BJ (cell line): ENCODE results near the gene FYTTD1. TPM values are rescaled to one million over a fixed set of nuclear protein-coding genes. Genes with fewer than 3 reads are reported as not detected.
A peak's percentile ranks its signal among the peaks of the same experiment; 100 is the strongest.

Source experiments
- CTCF ChIA-PET: fragments of 350-600 bp; formaldehyde crosslinking; extraction: SDS; loops from one replicate; lab custom pipeline; 2021; ENCODE audit warnings: antibody characterized with exemption, inconsistent platforms; lab: Yijun Ruan, JAX
- POLR2A ChIA-PET: fragments of 300-600 bp; sonication (Branson Sonifier 250); formaldehyde crosslinking; extraction: SDS; loops from one replicate; lab custom pipeline; 2021; ENCODE audit warnings: antibody characterized with exemption; lab: Charles Lee
- DNase-seq: peaks from one replicate; pipeline ENCODE4 v3.0.0-alpha.2; 2011; ENCODE audit warnings: low read depth
- H3K27me3 ChIP-seq: 2 replicates; pipeline ENCODE4 v1.6.0; 2011; ENCODE audit warnings: low read length; ENCODE audit not compliant: control insufficient read depth, insufficient read depth
- H3K36me3 ChIP-seq: 2 replicates; pipeline ENCODE4 v1.5.1; 2011; ENCODE audit warnings: low read length; ENCODE audit not compliant: control insufficient read depth, insufficient read depth
- H3K4me3 ChIP-seq: 2 replicates; pipeline ENCODE4 v1.5.1; 2011; ENCODE audit warnings: low read depth, mild to moderate bottlenecking, control low read depth, low read length
- polyA plus RNA-seq: library from polyadenylated mRNA; depleted of rRNA; stranded (reverse); fragments of >200 nt; gene quantifications from 2 replicates; pipeline ENCODE4 v1.2.3, GENCODE V29; 2011
- TF ChIP-seq, protein P1 (sequence below): IDR thresholded peaks from 2 replicates; pipeline ENCODE4 v1.5.1; 2011; ENCODE audit warnings: low read depth, mild to moderate bottlenecking, control low read depth, inconsistent platforms, low read length, moderate library complexity; ENCODE audit not compliant: insufficient read depth

The FYTTD1 gene
- polyA plus RNA-seq, 1 experiment, result 37.2 TPM

DNA sequence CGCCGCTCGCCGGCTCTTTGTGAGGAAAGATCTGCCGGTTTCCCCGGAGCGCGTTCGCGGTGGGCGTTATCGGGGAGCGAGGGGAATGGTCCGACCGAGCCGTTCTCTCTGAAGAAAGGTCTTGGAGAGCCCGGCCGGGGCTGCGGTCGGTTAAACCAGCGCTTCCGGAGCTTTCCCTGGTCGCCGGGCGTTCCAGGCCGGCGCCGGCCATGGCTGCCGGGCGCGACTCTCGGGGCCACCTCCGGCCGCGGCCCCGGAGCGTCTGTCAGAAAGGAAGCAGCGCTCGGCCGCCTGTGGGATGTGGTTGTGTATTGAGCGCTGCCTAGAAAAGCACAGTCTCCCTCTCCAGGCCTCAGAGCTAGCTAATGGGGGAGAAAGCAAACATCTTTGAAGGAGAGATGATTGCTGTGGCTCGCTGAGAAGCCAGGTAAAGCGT is 731 bp downstream of the FYTTD1 start:
- CTCF ChIA-PET, result interaction anchor here (1.3 kb wide), 1 partner anchor 14 kb away, joined by 4 read pairs; the partner anchor contains the start of gene RUBCN
- Histone ChIP-seq H3K27me3 (no peaks in the 10 kb centered on the region), H3K4me3 (peak overlapping the region; percentile 85), H3K36me3 (no peaks in the 10 kb centered on the region)
- TF ChIP-seq, protein P1, sequence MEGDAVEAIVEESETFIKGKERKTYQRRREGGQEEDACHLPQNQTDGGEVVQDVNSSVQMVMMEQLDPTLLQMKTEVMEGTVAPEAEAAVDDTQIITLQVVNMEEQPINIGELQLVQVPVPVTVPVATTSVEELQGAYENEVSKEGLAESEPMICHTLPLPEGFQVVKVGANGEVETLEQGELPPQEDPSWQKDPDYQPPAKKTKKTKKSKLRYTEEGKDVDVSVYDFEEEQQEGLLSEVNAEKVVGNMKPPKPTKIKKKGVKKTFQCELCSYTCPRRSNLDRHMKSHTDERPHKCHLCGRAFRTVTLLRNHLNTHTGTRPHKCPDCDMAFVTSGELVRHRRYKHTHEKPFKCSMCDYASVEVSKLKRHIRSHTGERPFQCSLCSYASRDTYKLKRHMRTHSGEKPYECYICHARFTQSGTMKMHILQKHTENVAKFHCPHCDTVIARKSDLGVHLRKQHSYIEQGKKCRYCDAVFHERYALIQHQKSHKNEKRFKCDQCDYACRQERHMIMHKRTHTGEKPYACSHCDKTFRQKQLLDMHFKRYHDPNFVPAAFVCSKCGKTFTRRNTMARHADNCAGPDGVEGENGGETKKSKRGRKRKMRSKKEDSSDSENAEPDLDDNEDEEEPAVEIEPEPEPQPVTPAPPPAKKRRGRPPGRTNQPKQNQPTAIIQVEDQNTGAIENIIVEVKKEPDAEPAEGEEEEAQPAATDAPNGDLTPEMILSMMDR, result no peak; the same call in 1 of the 2 replicates
- no peak for DNase-seq
- POLR2A ChIA-PET, result interaction anchor here (0.6 kb wide), 1 partner anchor 152 kb away, joined by 20 read pairs; no protein-coding TSS in a partner anchor

DNA sequence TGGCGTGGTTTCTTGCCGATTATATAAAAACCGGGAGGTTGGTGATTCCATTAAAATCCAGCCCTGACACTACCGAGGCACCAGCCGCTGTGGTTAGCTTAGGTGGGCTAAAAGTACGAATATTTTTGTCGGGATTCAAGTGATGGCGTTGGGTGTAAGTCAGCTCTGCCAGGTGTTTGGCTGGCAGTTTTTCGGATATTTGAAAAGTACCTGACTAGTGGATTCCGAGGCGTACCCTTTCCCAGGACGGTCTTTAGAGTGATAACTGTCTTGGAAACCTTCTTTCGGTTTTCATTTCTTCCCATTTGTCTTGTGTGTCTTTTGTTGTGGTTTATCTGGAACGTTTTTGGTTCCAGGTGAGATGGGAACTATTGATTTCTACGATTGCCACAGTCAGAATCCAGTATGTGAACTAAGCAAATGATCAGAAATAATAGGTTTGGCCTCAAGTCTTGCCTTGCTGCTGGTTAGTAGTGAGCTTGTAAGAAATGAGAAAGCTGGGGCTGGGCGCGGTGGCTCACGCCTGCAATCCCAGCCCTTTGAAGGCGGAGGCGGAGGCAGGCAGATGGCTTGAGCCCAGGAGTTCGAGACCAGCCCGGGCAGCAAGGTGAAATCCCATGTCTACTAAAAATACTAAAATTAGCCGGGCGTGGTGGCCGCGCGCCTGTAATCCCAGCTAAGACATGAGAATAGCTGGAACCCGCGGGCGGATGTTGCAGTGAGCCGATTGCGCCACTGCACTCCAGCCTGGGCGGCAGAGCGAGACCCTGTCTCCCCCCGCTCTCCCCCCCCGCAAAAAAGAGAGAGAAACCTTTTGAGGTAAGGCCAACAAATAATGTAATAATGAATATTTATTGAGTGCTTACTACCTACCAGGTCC is 1.4 kb downstream of the FYTTD1 start:
- H3K27me3 ChIP-seq, result no peaks in the 10 kb centered on the region
- no peak for DNase-seq
- POLR2A ChIA-PET, result interaction anchor here (0.6 kb wide), 1 partner anchor 192 kb away, joined by 3 read pairs; no protein-coding TSS in a partner anchor
- CTCF ChIA-PET, result interaction anchor here (1.3 kb wide), 1 partner anchor 15 kb away, joined by 4 read pairs; the partner anchor contains the start of gene RUBCN
- H3K36me3 ChIP-seq, result no peaks in the 10 kb centered on the region
- H3K4me3 ChIP-seq, result peak overlapping the region; percentile 85
- TF ChIP-seq, protein P1, result no peak

DNA sequence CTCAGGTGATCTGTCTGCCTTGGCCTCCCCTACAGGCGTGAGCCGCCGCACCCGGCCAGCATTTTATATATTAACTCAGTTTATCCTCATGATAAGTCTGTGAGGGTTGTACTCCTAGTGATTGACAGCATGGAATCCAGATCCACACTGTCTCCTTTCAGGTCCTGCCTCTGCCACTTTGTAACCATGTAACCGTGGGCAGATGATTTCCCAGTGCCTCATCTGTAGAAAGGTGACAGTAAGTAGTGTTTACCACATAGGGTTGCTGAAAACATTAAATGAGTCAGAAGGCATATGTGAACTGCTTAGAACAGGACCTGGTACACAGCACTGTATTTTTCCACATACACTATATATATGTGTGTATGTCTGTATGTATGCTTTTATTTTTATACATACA is 2.4 kb downstream of the FYTTD1 start:
- ChIA-PET CTCF (no interaction called here), POLR2A (no interaction called here)
- Histone ChIP-seq H3K4me3 (no peak overlapping the region), H3K36me3 (no peaks in the 10 kb centered on the region), H3K27me3 (no peaks in the 10 kb centered on the region)
- DNase-seq, result no peak
- TF ChIP-seq, protein P1, result no peak

DNA sequence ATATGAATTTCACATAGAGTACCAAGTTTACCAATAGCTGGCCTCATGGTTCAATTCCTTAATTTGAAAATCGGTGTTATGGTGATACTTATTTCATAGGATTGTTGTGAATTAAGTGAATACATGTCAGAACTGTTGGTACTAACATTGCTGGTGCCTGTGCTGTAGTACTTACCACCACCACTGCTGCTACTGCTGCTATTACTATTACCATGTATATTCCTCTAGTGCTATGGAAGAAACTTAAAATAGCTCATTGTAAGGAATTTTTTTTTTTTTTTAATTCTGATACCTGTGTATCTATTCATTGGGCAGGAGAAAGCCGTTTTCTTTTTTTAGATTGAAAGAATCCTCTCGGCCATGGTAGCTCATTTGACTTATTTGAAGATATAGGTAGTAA is 3.6 kb downstream of the FYTTD1 start:
- TF ChIP-seq, protein P1, result peak; percentile 9; the same call in 1 of the 2 replicates
- ChIA-PET POLR2A (no interaction called here), CTCF (interaction anchor here (0.7 kb wide), 1 partner anchor 38 kb away, joined by 3 read pairs; the partner anchor contains the start of gene LRCH3)
- no peak for DNase-seq
- H3K36me3 ChIP-seq, result no peaks in the 10 kb centered on the region
- no peak overlapping the region for H3K4me3 ChIP-seq
- H3K27me3 ChIP-seq, result no peaks in the 10 kb centered on the region

DNA sequence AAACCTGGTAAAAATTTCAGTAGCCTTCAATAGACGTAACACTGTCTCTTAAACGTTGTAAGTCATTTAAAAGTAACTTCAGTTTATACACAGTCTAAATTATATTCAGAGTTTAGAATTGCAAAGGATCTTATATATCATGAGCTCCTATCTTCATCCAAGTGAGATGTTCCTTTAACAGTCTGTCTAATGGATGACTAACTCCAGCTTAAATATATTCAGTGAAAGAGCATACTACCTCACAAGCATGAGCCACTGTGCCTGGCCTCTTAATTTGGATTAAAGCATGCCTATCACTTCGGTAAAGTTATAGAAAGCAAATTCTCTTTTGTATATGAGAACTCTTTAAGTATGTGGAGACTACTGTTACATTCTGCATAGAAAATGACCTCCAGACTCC is 7.0 kb downstream of the FYTTD1 start:
- Histone ChIP-seq H3K36me3 (no peaks in the 10 kb centered on the region), H3K4me3 (no peak overlapping the region), H3K27me3 (no peaks in the 10 kb centered on the region)
- ChIA-PET POLR2A (no interaction called here), CTCF (interaction anchor here (0.7 kb wide), 1 partner anchor 35 kb away, joined by 3 read pairs; no protein-coding TSS in a partner anchor)
- DNase-seq, result no peak
- TF ChIP-seq, protein P1, result no peak
